Measurements from ENCODE around the gene PMM1. TPM values are rescaled to one million over a fixed set of nuclear protein-coding genes. Genes with fewer than 3 reads are reported as not detected.
"Not testable (repeated sequence)": the region's sequence is repeated elsewhere in the genome, so short reads cannot be mapped to it uniquely, and the experiment has no call there.

Gene PMM1
- total RNA-seq, 2 experiments from 2014 or later = 45.1 to 46.4 TPM

DNA sequence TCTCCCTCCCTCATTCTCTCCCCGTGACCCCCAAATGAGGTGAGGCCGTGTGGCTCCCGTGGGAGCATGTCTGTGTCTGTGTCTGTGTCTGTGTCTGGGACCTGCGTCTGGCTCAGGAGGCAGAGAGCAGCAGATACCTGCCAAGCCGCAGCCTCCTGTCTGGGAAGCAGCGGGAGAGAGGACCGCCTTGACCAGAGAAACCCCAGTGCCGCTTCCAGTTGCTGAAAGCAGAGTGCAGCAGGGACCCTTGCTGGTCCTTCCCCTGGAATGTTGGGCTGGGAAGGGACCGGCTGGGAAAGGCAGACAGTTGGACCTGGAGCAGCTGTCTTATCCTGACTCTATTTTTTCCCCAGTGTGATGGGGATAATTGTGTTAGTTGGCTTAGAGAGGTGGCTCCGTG lies 28.3 kb downstream of the PMM1 start:
- no peak for DNase-seq
- H3K27me3 Mint-ChIP-seq = peaks cover 23% of the 10 kb centered on the region
- intact Hi-C loops (cut with micrococcal nuclease) = no loop called here
- peaks cover 3% of the 10 kb centered on the region for H3K4me1 Mint-ChIP-seq (ENCODE audit: low read depth)
- ChIA-PET POLR2A (no interaction called here), CTCF (no interaction called here)
- H3K4me3 Mint-ChIP-seq = no peak overlapping the region
- no peak overlapping the region for H3K27ac Mint-ChIP-seq
- no peaks in the 10 kb centered on the region for H3K9me3 Mint-ChIP-seq
- H3K36me3 Mint-ChIP-seq = no peaks in the 10 kb centered on the region

- CTCF ChIA-PET = no interaction called here
- Mint-ChIP-seq H3K9me3 (no peaks in the 10 kb centered on the region), H3K4me3 (no peak overlapping the region), H3K27ac (no peak overlapping the region), H3K4me1 (ENCODE audit: low read depth) (no peaks in the 10 kb centered on the region), H3K27me3 (peaks cover 24% of the 10 kb centered on the region), H3K36me3 (no peaks in the 10 kb centered on the region)
- intact Hi-C loops (cut with micrococcal nuclease) = no loop called here
- POLR2A ChIA-PET = no interaction called here
- no peak for DNase-seq
These were observed 29.6 kb downstream of the PMM1 start for GRCh38 chr22:41560095-41560471.

DNA sequence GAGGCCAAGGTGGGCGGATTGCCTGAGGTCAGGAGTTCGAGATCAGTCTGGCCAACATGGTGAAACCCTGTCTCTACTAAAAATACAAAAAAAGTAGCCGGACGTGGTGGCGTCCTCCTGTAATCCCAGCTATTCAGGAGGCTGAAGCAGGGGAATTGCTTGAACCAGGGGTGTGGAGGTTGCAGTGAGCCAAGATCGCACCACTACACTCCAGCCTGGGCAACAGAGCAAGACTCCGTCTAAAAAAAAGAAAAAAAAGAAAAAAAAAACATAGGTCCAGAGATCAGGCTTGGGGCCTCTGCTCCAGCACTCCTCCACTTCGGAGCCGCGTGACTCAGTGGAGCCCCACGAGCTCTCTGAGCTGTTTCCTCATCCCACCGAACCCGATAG lies 31.4 kb downstream of the PMM1 start:
- H3K36me3 Mint-ChIP-seq; DNase-seq; H3K4me1 Mint-ChIP-seq (ENCODE audit: low read depth); POLR2A ChIA-PET; H3K27ac Mint-ChIP-seq; intact Hi-C loops (cut with micrococcal nuclease); H3K4me3 Mint-ChIP-seq; H3K9me3 Mint-ChIP-seq: not testable (repeated sequence)
- peaks cover 24% of the 10 kb centered on the region for H3K27me3 Mint-ChIP-seq
- CTCF ChIA-PET = interaction anchor here (0.6 to 1.4 kb wide), 3 partner anchors 10 to 108 kb away, joined by 3 to 4 read pairs (median 3); no protein-coding TSS in a partner anchor

DNA sequence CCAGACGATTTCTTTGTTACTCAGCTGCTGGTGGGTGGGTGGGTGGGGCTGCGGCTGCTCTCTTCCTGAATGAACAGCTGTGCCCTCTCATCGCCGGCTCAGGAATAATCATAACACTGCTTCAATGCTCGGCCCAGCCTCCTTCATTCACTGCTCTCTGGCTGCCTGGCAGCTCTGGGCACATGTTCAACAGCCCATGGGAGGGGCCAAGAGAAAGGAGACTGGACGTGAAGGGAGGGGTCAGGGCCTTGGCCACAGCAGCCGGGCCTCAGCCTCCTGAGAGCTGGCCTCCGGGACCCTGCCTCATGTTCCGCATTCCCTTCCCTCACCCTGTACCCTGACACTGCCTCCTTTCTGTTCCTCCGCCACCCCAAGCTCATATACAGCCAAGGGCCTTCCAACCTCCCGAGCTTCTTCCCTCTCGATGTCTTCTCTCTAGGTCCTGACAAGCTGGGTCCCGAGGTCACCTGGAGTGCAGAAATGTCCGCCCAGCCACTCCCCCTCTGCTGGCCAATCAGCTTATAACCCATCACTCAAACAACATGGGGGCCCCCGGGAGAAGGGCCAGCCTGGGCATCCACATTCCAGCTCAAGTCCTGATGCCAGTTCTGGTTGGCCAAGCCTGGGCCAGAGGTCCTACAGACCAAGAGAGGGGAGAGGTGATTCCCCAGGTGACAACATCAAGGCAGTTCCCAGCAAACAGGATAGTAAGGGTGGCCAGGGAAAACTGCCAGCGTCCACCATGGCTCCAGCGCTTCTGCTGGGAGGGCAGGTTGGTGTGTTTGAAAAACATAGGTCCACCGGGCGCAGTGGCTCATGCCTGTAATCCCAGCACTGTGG lies 32.0 kb downstream of the PMM1 start:
- H3K4me1 Mint-ChIP-seq (ENCODE audit: low read depth) = no peaks in the 10 kb centered on the region
- peaks cover 24% of the 10 kb centered on the region for H3K27me3 Mint-ChIP-seq
- H3K4me3 Mint-ChIP-seq = no peak overlapping the region
- CTCF ChIA-PET = interaction anchor here (0.6 to 1.4 kb wide), 4 partner anchors 9 to 109 kb away, joined by 3 to 4 read pairs (median 3); no protein-coding TSS in a partner anchor
- peak; percentile 52 for DNase-seq
- intact Hi-C loops (cut with micrococcal nuclease) = no loop called here
- POLR2A ChIA-PET = no interaction called here
- no peaks in the 10 kb centered on the region for H3K9me3 Mint-ChIP-seq
- no peaks in the 10 kb centered on the region for H3K36me3 Mint-ChIP-seq
- H3K27ac Mint-ChIP-seq = no peak overlapping the region

GRCh38 chr22:41556561-41556960 lies 33.1 kb downstream of the PMM1 start:
- H3K4me3 Mint-ChIP-seq = no peak overlapping the region
- H3K4me1 Mint-ChIP-seq (ENCODE audit: low read depth) = no peaks in the 10 kb centered on the region
- ChIA-PET POLR2A (no interaction called here), CTCF (no interaction called here)
- H3K9me3 Mint-ChIP-seq = no peaks in the 10 kb centered on the region
- H3K27me3 Mint-ChIP-seq = peaks cover 24% of the 10 kb centered on the region
- intact Hi-C loops (cut with micrococcal nuclease) = no loop called here
- no peak for DNase-seq
- H3K36me3 Mint-ChIP-seq = no peaks in the 10 kb centered on the region
- H3K27ac Mint-ChIP-seq = no peak overlapping the region

DNA sequence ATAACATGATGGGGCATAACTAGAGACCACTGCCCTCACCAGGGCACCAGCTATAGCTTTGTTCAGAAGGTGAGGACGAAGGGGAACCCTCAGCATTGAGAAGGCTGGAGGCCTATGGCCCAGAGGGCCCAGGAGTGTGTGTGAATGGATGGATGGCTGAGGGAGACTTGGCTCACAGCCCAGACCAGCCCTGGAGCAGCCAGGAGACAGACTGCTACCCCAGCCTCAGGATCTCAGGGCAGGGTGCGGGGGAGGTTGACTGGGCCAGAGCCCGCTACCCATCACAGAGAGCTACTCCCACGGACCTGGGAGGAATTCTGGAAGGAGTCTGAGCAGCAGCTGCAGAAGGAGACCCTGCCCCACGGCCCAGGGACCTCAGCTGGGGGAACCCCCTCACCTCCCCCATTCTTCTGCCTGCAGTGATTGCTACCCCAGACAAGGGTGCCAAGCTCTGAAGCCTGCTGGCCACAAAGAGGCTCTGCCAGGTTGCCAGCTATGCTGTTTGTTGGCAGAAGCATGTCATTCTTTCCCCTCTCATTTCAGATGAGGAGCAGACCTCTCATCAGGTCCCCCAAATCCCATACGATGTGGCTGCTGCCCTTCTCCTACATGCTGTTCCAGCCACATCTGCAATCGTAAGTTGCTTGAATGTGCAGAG lies 34.2 kb downstream of the PMM1 start:
- Mint-ChIP-seq H3K27ac (no peak overlapping the region), H3K9me3 (no peaks in the 10 kb centered on the region), H3K27me3 (peaks cover 16% of the 10 kb centered on the region), H3K4me1 (ENCODE audit: low read depth) (no peaks in the 10 kb centered on the region), H3K4me3 (no peak overlapping the region), H3K36me3 (no peaks in the 10 kb centered on the region)
- intact Hi-C loops (cut with micrococcal nuclease) = no loop called here
- ChIA-PET POLR2A (no interaction called here), CTCF (no interaction called here)
- no peak for DNase-seq

- Mint-ChIP-seq H3K36me3 (no peaks in the 10 kb centered on the region), H3K27me3 (peaks cover 5% of the 10 kb centered on the region), H3K4me3 (no peak overlapping the region), H3K27ac (no peak overlapping the region), H3K9me3 (no peaks in the 10 kb centered on the region), H3K4me1 (ENCODE audit: low read depth) (no peaks in the 10 kb centered on the region)
- intact Hi-C loops (cut with micrococcal nuclease) = no loop called here
- CTCF ChIA-PET = no interaction called here
- POLR2A ChIA-PET = no interaction called here
- no peak for DNase-seq
These were observed 37.6 kb downstream of the PMM1 start for GRCh38 chr22:41551877-41552582.

- H3K9me3 Mint-ChIP-seq = no peaks in the 10 kb centered on the region
- CTCF ChIA-PET = no interaction called here
- POLR2A ChIA-PET = no interaction called here
These were observed 38.6 kb downstream of the PMM1 start for GRCh38 chr22:41550952-41551491.

GRCh38 chr22:41548830-41549211 lies 40.8 kb downstream of the PMM1 start:
- DNase-seq = no peak
- ChIA-PET CTCF (interaction anchor here (1.2 kb wide), 1 partner anchor 9 kb away, joined by 3 read pairs; no protein-coding TSS in a partner anchor), POLR2A (no interaction called here)
- Mint-ChIP-seq H3K4me1 (ENCODE audit: low read depth) (peaks cover 11% of the 10 kb centered on the region), H3K4me3 (no peak overlapping the region), H3K9me3 (no peaks in the 10 kb centered on the region), H3K27me3 (no peaks in the 10 kb centered on the region), H3K36me3 (peaks cover 3% of the 10 kb centered on the region), H3K27ac (no peak overlapping the region)
- intact Hi-C loops (cut with micrococcal nuclease) = no loop called here

More at GRCh38 chr22:41550952-41551491, 38.6 kb downstream of the PMM1 start:
- H3K4me1 Mint-ChIP-seq (ENCODE audit: low read depth) = no peaks in the 10 kb centered on the region
- DNase-seq = no peak
- no peak overlapping the region for H3K27ac Mint-ChIP-seq
- no peaks in the 10 kb centered on the region for H3K36me3 Mint-ChIP-seq
- no peaks in the 10 kb centered on the region for H3K27me3 Mint-ChIP-seq
- intact Hi-C loops (cut with micrococcal nuclease) = no loop called here
- H3K4me3 Mint-ChIP-seq = no peak overlapping the region

DNA sequence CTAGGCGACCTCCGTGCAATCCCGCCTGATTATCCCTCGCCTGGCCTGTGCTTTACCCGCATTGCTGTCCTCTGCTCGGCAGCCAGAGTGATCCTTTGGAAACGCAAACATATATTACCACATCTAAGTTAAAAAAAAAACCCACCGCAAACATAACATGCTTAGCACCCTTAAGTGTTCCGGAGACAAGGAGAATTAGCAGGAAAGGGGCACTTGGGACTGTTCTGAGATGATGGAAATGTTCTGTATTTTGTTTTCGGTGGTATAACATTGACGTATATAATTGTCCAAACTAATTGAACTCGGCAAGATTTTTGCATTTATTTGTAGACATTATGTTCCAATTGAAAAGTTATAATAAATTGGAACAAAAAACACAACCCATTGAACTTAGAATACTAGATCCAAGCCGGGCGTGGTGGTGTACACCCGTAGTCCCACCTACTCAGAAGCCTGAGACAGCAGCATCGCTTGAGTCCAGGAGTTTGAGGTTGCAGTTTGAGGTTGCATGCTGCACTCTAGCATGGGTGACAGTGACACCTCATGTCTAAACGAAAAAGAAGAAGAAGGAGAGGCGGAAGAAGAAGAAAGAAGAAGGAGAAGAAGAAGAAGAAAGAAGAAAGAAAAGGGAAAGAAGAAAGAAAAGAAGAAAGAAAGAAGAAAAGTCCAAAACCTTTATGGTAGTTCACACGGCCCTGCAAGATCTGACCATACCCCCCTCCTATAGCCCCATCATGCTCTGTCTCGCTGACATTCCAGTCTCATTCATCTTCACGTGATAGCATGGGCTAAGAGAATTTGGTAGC lies 44.8 kb downstream of the PMM1 start:
- peaks cover 5% of the 10 kb centered on the region for H3K36me3 Mint-ChIP-seq
- H3K27me3 Mint-ChIP-seq = no peaks in the 10 kb centered on the region
- H3K4me1 Mint-ChIP-seq (ENCODE audit: low read depth) = peaks cover 43% of the 10 kb centered on the region
- intact Hi-C loops (cut with micrococcal nuclease) = loop anchor here (1.0 kb wide), 4 partner anchors 44 to 97 kb away; partner anchors contain the start of genes DESI1, PHF5A, PMM1 and XRCC6
- H3K9me3 Mint-ChIP-seq = no peaks in the 10 kb centered on the region
- CTCF ChIA-PET = interaction anchor here (1.2 kb wide), 1 partner anchor 142 kb away, joined by 4 read pairs; no protein-coding TSS in a partner anchor
- POLR2A ChIA-PET = interaction anchor here (1.7 kb wide), 1 partner anchor 74 kb away, joined by 5 read pairs; no protein-coding TSS in a partner anchor
- H3K4me3 Mint-ChIP-seq = peak overlapping the region; percentile 97
- peak overlapping the region; percentile 89 for H3K27ac Mint-ChIP-seq
- peak; percentile 35 for DNase-seq

DNA sequence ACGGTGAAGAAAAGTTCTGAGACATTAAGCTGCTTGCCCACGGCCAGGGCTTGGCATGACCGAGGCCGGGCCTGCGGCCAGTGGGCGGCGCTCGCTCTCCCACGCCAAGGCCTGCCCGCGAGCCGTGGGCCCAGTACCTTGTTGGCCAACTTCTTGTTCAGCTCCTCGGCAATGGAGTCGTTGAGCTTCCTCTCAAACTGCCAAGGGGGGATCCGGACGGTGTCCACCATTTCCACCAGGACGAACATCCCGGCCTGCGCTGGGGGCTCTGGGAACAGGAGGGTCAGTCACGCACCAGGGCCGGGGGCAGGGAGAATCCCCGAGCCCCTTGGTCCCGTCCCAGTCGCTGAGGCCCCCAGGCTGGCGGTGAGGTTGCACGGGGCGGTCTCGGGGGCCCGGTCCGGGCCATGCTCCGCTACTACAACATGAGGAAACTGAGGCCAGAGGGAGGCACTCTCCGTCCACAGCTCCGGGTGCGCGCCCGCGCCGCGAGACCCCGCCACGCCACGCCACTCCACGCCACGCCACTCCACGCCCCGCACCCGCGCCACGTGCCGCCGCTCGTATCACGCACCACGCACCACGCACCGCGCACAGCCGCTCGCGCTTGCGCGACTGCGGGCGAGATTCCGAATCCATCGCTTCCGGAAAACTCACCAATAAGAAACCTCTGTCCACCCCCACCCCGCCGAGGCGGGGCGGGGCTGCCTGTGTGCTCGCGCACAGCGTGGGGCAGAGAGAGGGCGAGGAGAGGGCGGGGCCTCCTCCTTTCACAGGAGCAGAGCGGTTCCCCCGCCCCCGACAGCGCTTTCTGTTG lies 45.6 kb downstream of the PMM1 start, which contains the start of gene POLR3H:
Gene POLR3H, minus strand, starts transcription at position 617 of the 817 bp plus-strand sequence. Its CDS starts 369 bp downstream, at position 248.
- peak; percentile 98 for DNase-seq
- Mint-ChIP-seq H3K27me3 (no peaks in the 10 kb centered on the region), H3K9me3 (no peaks in the 10 kb centered on the region), H3K27ac (peak within 1 kb of the TSS; percentile 89), H3K36me3 (peaks cover 9% of the 10 kb centered on the region), H3K4me3 (peak within 1 kb of the TSS; percentile 97), H3K4me1 (ENCODE audit: low read depth) (peaks cover 45% of the 10 kb centered on the region)
- ChIA-PET POLR2A (interaction anchor here (0.9 to 1.7 kb wide), 4 partner anchors 45 to 97 kb away, joined by 4 to 7 read pairs (median 5); partner anchors contain the start of genes DESI1, TOB2 and XRCC6), CTCF (interaction anchor here (0.5 to 2.5 kb wide), 8 partner anchors 12 to 140 kb away, joined by 3 to 7 read pairs (median 5); partner anchors contain the start of gene PMM1)
- intact Hi-C loops (cut with micrococcal nuclease) = loop anchor here (1.0 kb wide), 4 partner anchors 45 to 96 kb away; partner anchors contain the start of genes DESI1, PHF5A, PMM1 and XRCC6

Data from activated CD4-positive, alpha-beta memory T cell treated with anti-CD3 and anti-CD28 coated beads for 36 hours (primary cell).